GDM1 (cell line): ENCODE results near the gene TNFAIP3.
"Not testable (repeated sequence)": the region's sequence is repeated elsewhere in the genome, so short reads cannot be mapped to it uniquely, and the experiment has no call there.

Source experiments
- DNase-seq: peaks from one replicate; lab custom pipeline; 2025; lab: John Stamatoyannopoulos, UW

Gene TNFAIP3

GRCh38 chr6:137866914-137867684 lies at the start of gene TNFAIP3:
TSS of gene TNFAIP3 (plus strand) at chr6:137867259. CDS start at chr6:137871228, 3,969 bp downstream.
- DNase-seq, result peak; percentile 79

DNA sequence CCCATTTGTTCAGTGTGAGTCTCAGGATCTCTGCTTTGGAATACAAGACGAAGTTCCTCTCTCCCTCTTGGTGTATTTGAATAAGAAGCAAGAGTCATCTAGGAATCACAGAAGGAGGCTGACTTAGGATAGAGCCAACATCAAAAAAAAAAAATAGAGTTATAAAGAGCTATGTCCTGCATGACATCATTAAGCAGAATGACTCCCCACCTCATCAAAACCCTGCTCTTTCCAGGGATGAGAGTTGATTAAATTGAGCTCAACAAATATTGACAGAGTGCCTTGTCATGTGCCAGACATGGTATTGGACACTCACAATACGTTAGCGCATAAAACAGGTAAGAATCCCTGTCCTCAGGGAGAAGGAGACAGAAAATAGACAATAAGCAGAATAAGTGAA lies 48.6 kb upstream of the TNFAIP3 start:
- DNase-seq, result no peak

- DNase-seq, result peak; percentile 18
Observed at GRCh38 chr6:137819740-137820139, 47.3 kb upstream of the TNFAIP3 start.

DNA sequence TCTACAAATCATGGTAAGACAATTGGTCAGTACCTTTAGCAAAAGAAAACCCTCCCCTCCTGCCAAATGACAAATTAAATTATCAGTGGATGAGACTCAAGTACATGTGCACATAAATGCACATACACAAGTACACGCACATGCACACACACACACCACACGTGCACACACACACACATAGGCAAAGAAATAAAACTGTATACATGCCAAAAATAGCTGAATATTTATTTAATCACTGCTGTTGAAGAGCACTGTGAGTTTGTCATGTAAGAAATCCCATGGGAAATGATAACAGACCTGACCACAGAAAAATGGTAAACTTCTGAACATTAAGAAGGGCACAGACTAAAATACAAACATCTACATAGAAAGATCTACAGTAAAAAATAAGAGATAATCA lies 46.6 kb upstream of the TNFAIP3 start:
- no peak for DNase-seq

DNA sequence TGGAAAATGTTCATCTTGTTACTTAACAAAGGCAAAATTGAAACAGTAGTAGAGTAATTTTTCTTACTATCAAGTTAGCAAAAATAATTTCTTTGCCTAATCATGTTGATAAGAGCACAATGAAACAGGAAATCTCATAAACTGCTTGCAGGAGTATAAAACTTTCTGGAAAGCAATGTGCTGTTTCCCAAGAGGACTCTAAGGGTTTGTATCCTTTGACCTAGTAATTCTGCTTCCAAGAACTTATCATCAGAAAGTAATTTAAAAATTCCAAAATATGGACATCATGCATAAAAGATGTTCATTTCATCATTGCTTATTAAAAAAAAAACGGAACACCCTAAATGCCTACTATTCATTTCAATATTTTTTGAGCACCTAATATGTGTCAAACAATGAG lies 46.1 kb upstream of the TNFAIP3 start:
- DNase-seq, result no peak

GRCh38 chr6:137821491-137821890 lies 45.6 kb upstream of the TNFAIP3 start:
- no peak for DNase-seq

DNA sequence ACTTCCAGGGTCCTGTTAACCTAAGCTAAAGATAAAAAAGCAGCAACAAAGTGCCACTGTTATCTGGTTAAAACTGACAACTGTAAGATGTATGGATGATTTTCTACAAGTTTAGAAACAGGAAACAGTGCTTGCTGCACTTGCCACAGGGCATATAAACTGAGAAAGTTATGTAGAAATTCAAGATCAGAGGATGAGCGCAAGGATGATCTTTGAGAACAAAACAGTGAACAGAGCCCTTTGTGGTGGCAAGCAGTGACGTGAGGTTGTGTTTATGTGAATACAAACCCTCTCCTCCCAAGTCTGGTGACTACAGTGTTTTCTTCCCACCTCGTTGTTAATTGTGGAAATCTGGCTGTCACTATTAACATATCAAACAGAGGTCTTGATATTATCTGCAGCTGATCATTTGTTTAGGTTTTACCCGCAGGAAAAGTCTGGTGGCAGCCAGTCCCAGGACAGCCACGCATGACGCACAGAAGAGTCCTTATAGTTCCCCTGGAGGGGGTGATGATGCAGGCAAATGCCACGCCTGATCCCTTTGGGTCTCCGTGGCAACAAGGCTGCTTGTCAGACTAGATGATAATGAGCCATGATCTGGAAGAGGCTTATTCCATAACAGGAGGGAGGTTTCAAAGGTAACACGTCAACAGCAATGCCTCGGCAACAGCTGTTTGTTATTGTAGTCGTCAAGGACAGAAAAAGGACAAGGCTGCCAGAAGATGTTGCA lies 43.1 kb upstream of the TNFAIP3 start:
- no peak for DNase-seq

DNA sequence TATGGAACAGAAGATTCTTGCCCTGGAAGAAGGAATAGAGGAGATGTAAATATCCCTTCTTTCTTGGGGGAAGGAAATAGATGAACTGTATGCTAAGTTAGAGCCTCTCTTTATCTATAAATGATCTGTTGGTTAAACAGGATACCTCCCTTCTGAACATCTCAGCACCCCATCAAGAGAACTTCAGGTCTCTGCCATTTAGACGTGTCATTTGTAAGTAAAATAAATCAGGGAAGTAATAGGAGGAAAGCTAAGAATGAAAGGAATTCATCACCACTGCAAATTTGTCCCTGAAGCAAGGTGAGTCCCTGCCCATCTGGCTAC lies 42.5 kb upstream of the TNFAIP3 start:
- no peak for DNase-seq

- DNase-seq, result no peak
Observed at GRCh38 chr6:137824896-137825295, 42.2 kb upstream of the TNFAIP3 start.

- no peak for DNase-seq
Observed at GRCh38 chr6:137827411-137827940, 39.6 kb upstream of the TNFAIP3 start.

- no peak for DNase-seq
Observed at GRCh38 chr6:137827977-137828810, 38.9 kb upstream of the TNFAIP3 start.

DNA sequence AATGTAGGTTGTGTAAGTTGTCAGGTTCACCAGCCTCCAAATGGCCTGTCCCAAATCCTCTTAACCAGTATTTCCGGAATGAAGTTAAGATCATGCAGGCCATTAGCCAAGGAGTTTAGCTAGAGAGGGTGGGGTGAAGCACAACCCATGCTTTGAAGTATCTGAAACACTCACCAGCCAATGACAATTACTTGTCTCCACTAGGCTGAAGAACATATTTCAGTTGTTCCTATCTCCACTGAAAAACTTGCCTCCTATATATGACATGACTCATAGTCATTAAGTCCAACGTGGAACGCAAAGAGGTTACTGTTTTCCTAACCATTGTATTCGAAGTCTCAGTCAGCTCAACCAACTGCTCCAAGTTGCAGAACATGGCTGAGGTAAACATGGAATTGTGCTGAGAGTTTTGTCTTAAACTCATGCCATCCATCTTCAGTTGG lies 37.4 kb upstream of the TNFAIP3 start:
- no peak for DNase-seq

DNA sequence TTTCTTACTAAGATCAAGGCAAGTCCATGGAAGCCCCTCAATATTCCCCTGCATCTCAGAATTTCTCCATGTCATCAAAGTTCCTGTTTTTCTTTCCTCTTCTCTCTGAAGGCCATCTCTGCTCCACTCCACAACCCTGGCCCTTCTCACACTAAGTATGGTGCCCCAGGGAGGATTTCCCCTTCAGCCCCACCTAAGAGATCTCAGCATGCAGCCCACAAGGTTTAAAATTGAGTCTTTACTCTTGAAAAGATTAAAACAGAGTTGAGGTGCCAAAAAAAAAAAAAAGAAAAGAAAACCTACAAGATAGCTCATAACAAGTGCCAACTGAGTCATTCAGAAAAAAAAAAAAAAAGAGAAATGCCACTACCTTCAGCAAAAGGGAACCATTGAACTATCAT lies 36.5 kb upstream of the TNFAIP3 start:
- DNase-seq, result no peak

GRCh38 chr6:137832110-137832509 lies 34.9 kb upstream of the TNFAIP3 start:
- no peak for DNase-seq

- DNase-seq, result no peak
Observed at GRCh38 chr6:137834508-137834907, 32.6 kb upstream of the TNFAIP3 start.

DNA sequence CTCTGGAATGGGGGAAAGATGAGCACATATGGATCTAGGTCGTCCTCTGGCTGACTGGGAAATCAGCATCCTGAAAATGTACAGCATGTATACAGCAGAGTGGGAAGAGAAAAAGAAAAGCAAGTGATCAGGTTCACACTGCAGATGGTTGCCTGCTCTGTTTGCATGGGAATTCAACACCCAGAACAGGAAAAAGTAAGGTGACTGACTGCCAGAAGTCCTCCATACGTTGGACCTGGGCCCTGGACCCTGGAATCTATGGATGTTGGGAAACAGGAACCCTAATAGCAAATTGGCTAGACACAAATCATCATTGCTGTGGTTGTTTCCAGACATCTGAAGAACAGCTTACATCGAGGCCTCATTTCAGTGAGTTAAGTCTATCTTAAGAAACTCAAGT lies 30.3 kb upstream of the TNFAIP3 start:
- DNase-seq, result no peak

- not testable (repeated sequence) for DNase-seq
Observed at GRCh38 chr6:137838090-137838489, 29.0 kb upstream of the TNFAIP3 start.

- DNase-seq, result not testable (repeated sequence)
Observed at GRCh38 chr6:137838597-137838996, 28.5 kb upstream of the TNFAIP3 start.

DNA sequence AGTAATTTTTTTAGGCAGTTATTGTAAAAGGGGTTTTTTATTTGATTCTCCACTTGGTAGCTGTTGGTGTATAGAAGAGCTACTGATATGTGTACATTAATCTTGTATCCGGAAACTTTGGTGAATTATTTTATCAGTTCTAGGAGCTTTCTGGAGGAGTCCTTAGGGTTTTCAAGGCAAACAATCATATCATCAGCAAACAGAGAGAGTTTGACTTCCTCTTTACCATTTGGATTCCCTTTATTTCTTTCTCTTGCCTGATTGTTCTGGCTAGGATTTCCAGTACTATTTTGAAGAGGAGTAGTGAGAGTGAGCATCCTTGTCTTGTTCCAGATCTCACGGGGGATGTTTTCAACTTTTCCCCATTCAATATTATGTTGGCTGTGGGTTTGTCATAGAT lies 28.0 kb upstream of the TNFAIP3 start:
- no peak for DNase-seq

- no peak for DNase-seq
Observed at GRCh38 chr6:137840252-137840651, 26.8 kb upstream of the TNFAIP3 start.

DNA sequence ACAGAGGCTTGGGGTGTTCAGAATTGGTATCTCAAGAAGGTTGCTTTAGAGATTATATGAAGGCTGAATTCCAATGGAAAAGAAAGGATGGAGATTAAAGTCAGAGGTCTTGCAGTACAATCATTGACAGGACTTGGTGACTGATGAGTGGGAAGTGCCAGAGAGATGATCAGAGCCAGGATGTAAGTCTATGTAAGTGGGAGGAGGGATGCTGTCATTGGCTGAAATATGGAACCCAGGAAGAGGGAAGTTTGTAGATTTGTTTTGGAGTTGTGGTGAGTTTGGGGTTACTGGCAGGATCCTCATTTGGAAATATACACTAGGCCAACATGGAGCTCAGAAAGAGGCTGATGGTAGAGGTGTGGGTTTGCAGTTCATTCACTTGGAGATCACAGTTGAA lies 23.8 kb upstream of the TNFAIP3 start:
- DNase-seq, result no peak

DNA sequence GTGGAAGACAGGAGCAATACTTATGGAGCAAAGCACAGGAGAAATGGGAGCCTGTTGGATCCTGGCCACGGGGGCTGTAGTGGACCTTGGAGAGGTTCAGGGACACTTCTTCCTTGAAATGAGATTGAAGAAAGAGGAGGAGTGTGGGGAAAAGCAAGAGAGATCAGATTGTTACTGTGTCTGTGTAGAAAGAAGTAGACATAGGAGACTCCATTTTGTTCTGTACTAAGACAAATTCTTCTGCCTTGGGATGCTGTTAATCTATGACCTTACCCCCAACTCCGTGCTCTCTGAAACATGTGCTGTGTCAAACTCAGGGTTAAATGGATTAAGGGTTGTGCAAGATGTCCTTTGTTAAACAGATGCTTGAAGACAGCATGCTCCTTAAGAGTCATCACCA lies 22.7 kb upstream of the TNFAIP3 start:
- DNase-seq, result not testable (repeated sequence)
